Ectodermal cell (in vitro differentiated cells): ENCODE data around the gene ANKS1B.

ENCODE experiments used
- H3K27ac ChIP-seq: 2 replicates; pipeline ENCODE4 v1.7.0; 2013; ENCODE audit warnings: mild to moderate bottlenecking, low read depth, low read length; ENCODE audit not compliant: insufficient read depth, poor library complexity, severe bottlenecking
- H3K27me3 ChIP-seq: 2 replicates; pipeline ENCODE4 v1.7.0; 2013; ENCODE audit warnings: mild to moderate bottlenecking, low read length; ENCODE audit not compliant: insufficient read depth, control insufficient read depth, poor library complexity, severe bottlenecking
- H3K36me3 ChIP-seq: one replicate; pipeline ENCODE4 v1.7.0; 2013; ENCODE audit warnings: low read length; ENCODE audit not compliant: control insufficient read depth, insufficient read depth
- H3K4me1 ChIP-seq: one replicate; pipeline ENCODE4 v1.7.0; 2013; ENCODE audit warnings: low read length; ENCODE audit not compliant: control insufficient read depth, insufficient read depth
- H3K4me3 ChIP-seq: 2 replicates; pipeline ENCODE4 v1.7.0; 2013; ENCODE audit warnings: low read depth, low read length, control low read depth; ENCODE audit not compliant: insufficient read depth
- H3K9me3 ChIP-seq: 2 replicates; pipeline ENCODE4 v1.7.0; 2013; ENCODE audit warnings: mild to moderate bottlenecking, low read length, moderate library complexity; ENCODE audit not compliant: control insufficient read depth
- WGBS, 2 experiments: methylation state at CpG; one replicate each; pipeline ENCODE4 v1.1.7; 2013; ENCODE audit warnings: missing lambda C conversion rate in 2 of 2; 5-methylcytosine and 5-hydroxymethylcytosine counted together

ANKS1B gene

GRCh38 chr12:98727196-98727595, 1257.5 kb downstream of the ANKS1B start:
- Histone ChIP-seq H3K4me3 (no peak overlapping the region), H3K9me3 (no peaks in the 10 kb centered on the region), H3K4me1 (no peaks in the 10 kb centered on the region), H3K27me3 (no peaks in the 10 kb centered on the region), H3K36me3 (peaks cover 12% of the 10 kb centered on the region), H3K27ac (no peak overlapping the region)
- WGBS, 2 experiments = 91 to 92% methylated on average over 5 of the region's 5 CpGs

- H3K27ac ChIP-seq = no peak overlapping the region
- 53 to 64% methylated on average over 5 of the region's 5 CpGs for WGBS, 2 experiments
- no peaks in the 10 kb centered on the region for H3K9me3 ChIP-seq
- H3K4me1 ChIP-seq = no peaks in the 10 kb centered on the region
- H3K27me3 ChIP-seq = no peaks in the 10 kb centered on the region
- no peak overlapping the region for H3K4me3 ChIP-seq
- peaks cover 12% of the 10 kb centered on the region for H3K36me3 ChIP-seq
These were observed 1259.1 kb downstream of the ANKS1B start for GRCh38 chr12:98725476-98726247.

GRCh38 chr12:98724384-98725155, 1260.2 kb downstream of the ANKS1B start:
- 90 to 94% methylated on average over 4 to 5 of the region's 5 CpGs for WGBS, 2 experiments
- H3K27ac ChIP-seq = no peak overlapping the region
- no peaks in the 10 kb centered on the region for H3K27me3 ChIP-seq
- no peak overlapping the region for H3K4me3 ChIP-seq
- peaks cover 12% of the 10 kb centered on the region for H3K36me3 ChIP-seq
- H3K4me1 ChIP-seq = no peaks in the 10 kb centered on the region
- no peaks in the 10 kb centered on the region for H3K9me3 ChIP-seq

- H3K4me3 ChIP-seq = no peak overlapping the region
- no peak overlapping the region for H3K27ac ChIP-seq
- H3K4me1 ChIP-seq = no peaks in the 10 kb centered on the region
- H3K27me3 ChIP-seq = no peaks in the 10 kb centered on the region
- H3K9me3 ChIP-seq = no peaks in the 10 kb centered on the region
- peaks cover 6% of the 10 kb centered on the region for H3K36me3 ChIP-seq
- 88 to 96% methylated on average over 2 of the region's 2 CpGs for whole genome bisulfite sequencing, 2 experiments
These were observed 1263.5 kb downstream of the ANKS1B start for GRCh38 chr12:98721204-98721702.

- H3K9me3 ChIP-seq = no peaks in the 10 kb centered on the region
- no peak overlapping the region for H3K4me3 ChIP-seq
- no peak overlapping the region for H3K27ac ChIP-seq
- peaks cover 6% of the 10 kb centered on the region for H3K36me3 ChIP-seq
- no peaks in the 10 kb centered on the region for H3K4me1 ChIP-seq
- H3K27me3 ChIP-seq = no peaks in the 10 kb centered on the region
- 92 to 96% methylated on average over 5 to 6 of the region's 6 CpGs for WGBS, 2 experiments
These were observed 1264.9 kb downstream of the ANKS1B start for GRCh38 chr12:98719515-98720504.

GRCh38 chr12:98714426-98714825, 1270.3 kb downstream of the ANKS1B start:
- no peaks in the 10 kb centered on the region for H3K27me3 ChIP-seq
- no peak overlapping the region for H3K4me3 ChIP-seq
- no peak overlapping the region for H3K27ac ChIP-seq
- H3K9me3 ChIP-seq = no peaks in the 10 kb centered on the region
- WGBS, 2 experiments = 60 to 79% methylated on average over 3 to 4 of the region's 4 CpGs
- H3K4me1 ChIP-seq = no peaks in the 10 kb centered on the region
- no peaks in the 10 kb centered on the region for H3K36me3 ChIP-seq

GRCh38 chr12:98709022-98709421, 1275.7 kb downstream of the ANKS1B start:
- Histone ChIP-seq H3K36me3 (no peaks in the 10 kb centered on the region), H3K27ac (no peak overlapping the region), H3K4me1 (no peaks in the 10 kb centered on the region), H3K27me3 (no peaks in the 10 kb centered on the region), H3K9me3 (no peaks in the 10 kb centered on the region), H3K4me3 (no peak overlapping the region)
- 90 to 100% methylated on average over 1 of the region's 1 CpG for WGBS, 2 experiments

- Histone ChIP-seq H3K27me3 (no peaks in the 10 kb centered on the region), H3K4me3 (no peak overlapping the region), H3K27ac (no peak overlapping the region), H3K9me3 (no peaks in the 10 kb centered on the region), H3K36me3 (no peaks in the 10 kb centered on the region), H3K4me1 (peaks cover 3% of the 10 kb centered on the region)
- WGBS, 2 experiments = no CpG with 5 or more reads among the region's 1 CpG
These were observed 1283.6 kb downstream of the ANKS1B start for GRCh38 chr12:98701166-98701565.

GRCh38 chr12:98699586-98699985, 1285.2 kb downstream of the ANKS1B start:
- no peak overlapping the region for H3K4me3 ChIP-seq
- 87 to 92% methylated on average over 3 of the region's 3 CpGs for WGBS, 2 experiments
- H3K9me3 ChIP-seq = no peaks in the 10 kb centered on the region
- no peaks in the 10 kb centered on the region for H3K36me3 ChIP-seq
- H3K27me3 ChIP-seq = no peaks in the 10 kb centered on the region
- H3K4me1 ChIP-seq = peaks cover 12% of the 10 kb centered on the region
- H3K27ac ChIP-seq = no peak overlapping the region
